ENCODE measurements around the gene CSN2.

- TF ChIP-seq EZH2 (IDR thresholded peaks at IDR 0.05; ENCODE audit: insufficient read depth, poor library complexity, severe bottlenecking) (no peak), EZH2phosphoT487 (IDR thresholded peaks at IDR 0.05; ENCODE audit: insufficient read depth, low read depth) (no peak)
These were observed 37.0 kb upstream of the CSN2 start for GRCh38 chr4:70002507-70002906.

All from GM23248 (cell line).